SK-N-SH treated with all-trans-retinoic acid at 6 μM for 48 hours (cell line): ENCODE measurements around the gene KRTAP17-1.

Source experiments
- ARNTL ChIP-seq: fragments of 450-650 bp; formaldehyde crosslinking; IDR thresholded peaks from 2 replicates; pipeline ENCODE4 v1.5.0; 2020; ENCODE audit warnings: low read depth, mild to moderate bottlenecking, moderate library complexity, borderline replicate concordance
- GLIS3 ChIP-seq: fragments of 250-450 bp; sonication (Bioruptor Pico); IDR thresholded peaks from 2 replicates; pipeline ENCODE4 v1.5.0; 2020; ENCODE audit warnings: mild to moderate bottlenecking, moderate library complexity
- ISL1 ChIP-seq: fragments of 250-450 bp; sonication (Bioruptor Pico); IDR thresholded peaks from 2 replicates; pipeline ENCODE4 v2.1.2; 2022; ENCODE audit warnings: mild to moderate bottlenecking, moderate library complexity
- OSR1 ChIP-seq: fragments of 250-450 bp; sonication (Bioruptor Pico); IDR thresholded peaks from 2 replicates; pipeline ENCODE4 v1.8.0; 2022; ENCODE audit warnings: moderate library complexity, mild to moderate bottlenecking, inconsistent platforms
- RARB ChIP-seq: fragments of 250-450 bp; sonication (Bioruptor Pico); IDR thresholded peaks from 2 replicates; pipeline ENCODE4 v1.8.0; 2021; ENCODE audit warnings: mild to moderate bottlenecking, moderate library complexity
- TCF4 ChIP-seq: fragments of 250-450 bp; sonication (Bioruptor Pico); IDR thresholded peaks from 2 replicates; pipeline ENCODE4 v1.8.0; 2021; ENCODE audit warnings: mild to moderate bottlenecking, moderate library complexity, borderline replicate concordance
- TOX ChIP-seq: fragments of 250-450 bp; sonication (Bioruptor Pico); IDR thresholded peaks from 2 replicates; pipeline ENCODE4 v1.8.0; 2021; ENCODE audit warnings: mild to moderate bottlenecking, moderate library complexity, borderline replicate concordance
- ZFP3 ChIP-seq: fragments of 250-450 bp; sonication (Bioruptor Pico); IDR thresholded peaks from 2 replicates; pipeline ENCODE4 v1.5.0; 2020; ENCODE audit warnings: mild to moderate bottlenecking, moderate library complexity
- ZNF565 ChIP-seq: fragments of 450-650 bp; formaldehyde crosslinking; conservative IDR thresholded peaks from 2 replicates; pipeline ENCODE4 v1.5.0; 2020; ENCODE audit warnings: low read depth, mild to moderate bottlenecking, moderate library complexity
- ZNF70 ChIP-seq: fragments of 450-650 bp; formaldehyde crosslinking; IDR thresholded peaks from 2 replicates; pipeline ENCODE4 v1.5.0; 2020; ENCODE audit warnings: mild to moderate bottlenecking, moderate library complexity
- ZNF8 ChIP-seq: fragments of 450-650 bp; formaldehyde crosslinking; IDR thresholded peaks from 2 replicates; pipeline ENCODE4 v1.5.0; 2020; ENCODE audit warnings: mild to moderate bottlenecking, moderate library complexity
- TF ChIP-seq, protein P1 (sequence below): fragments of 250-450 bp; sonication (Bioruptor Pico); IDR thresholded peaks from 2 replicates; pipeline ENCODE4 v1.8.0; 2020; ENCODE audit warnings: mild to moderate bottlenecking, moderate library complexity, borderline replicate concordance
- TF ChIP-seq, protein P2 (sequence below): fragments of 250-450 bp; sonication (Bioruptor Pico); IDR thresholded peaks from 2 replicates; pipeline ENCODE4 v1.8.0; 2021; ENCODE audit warnings: low read depth, mild to moderate bottlenecking, moderate library complexity, borderline replicate concordance

DNA sequence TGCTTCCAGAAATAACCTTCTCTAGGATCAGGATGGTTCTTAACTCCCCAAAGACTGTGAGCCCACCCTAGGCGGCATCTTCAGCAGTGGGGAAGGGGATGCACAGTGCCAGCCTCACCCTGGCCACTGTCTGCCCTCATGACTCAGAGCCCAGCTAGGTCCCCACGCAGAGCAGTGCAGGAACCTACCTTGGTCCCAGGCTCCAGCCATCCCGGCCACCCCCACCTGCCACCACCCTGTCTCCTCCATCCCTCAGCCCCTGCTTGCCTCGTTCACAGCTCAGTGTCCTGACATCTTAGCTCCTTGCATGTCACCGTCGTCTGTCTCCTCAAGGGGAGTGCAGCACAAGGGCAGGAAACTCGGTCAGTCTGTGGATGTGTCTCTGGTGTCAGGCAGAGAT, 16.1 kb upstream of the KRTAP17-1 start:
- no peak for TF ChIP-seq TCF4 (CRISPR knock-in tag)
- TF ChIP-seq ISL1 (CRISPR knock-in tag), result no peak
- no peak for TF ChIP-seq RARB (CRISPR knock-in tag)
- no peak for TF ChIP-seq GLIS3 (CRISPR knock-in tag)
- TF ChIP-seq, protein P1, sequence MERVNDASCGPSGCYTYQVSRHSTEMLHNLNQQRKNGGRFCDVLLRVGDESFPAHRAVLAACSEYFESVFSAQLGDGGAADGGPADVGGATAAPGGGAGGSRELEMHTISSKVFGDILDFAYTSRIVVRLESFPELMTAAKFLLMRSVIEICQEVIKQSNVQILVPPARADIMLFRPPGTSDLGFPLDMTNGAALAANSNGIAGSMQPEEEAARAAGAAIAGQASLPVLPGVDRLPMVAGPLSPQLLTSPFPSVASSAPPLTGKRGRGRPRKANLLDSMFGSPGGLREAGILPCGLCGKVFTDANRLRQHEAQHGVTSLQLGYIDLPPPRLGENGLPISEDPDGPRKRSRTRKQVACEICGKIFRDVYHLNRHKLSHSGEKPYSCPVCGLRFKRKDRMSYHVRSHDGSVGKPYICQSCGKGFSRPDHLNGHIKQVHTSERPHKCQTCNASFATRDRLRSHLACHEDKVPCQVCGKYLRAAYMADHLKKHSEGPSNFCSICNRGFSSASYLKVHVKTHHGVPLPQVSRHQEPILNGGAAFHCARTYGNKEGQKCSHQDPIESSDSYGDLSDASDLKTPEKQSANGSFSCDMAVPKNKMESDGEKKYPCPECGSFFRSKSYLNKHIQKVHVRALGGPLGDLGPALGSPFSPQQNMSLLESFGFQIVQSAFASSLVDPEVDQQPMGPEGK (CRISPR knock-in tag), result no peak
- TF ChIP-seq OSR1 (CRISPR knock-in tag), result no peak
- no peak for TF ChIP-seq ZFP3 (CRISPR knock-in tag)
- TF ChIP-seq ZNF70 (CRISPR knock-in tag), result no peak
- no peak for TF ChIP-seq ZNF8
- TF ChIP-seq, protein P2, sequence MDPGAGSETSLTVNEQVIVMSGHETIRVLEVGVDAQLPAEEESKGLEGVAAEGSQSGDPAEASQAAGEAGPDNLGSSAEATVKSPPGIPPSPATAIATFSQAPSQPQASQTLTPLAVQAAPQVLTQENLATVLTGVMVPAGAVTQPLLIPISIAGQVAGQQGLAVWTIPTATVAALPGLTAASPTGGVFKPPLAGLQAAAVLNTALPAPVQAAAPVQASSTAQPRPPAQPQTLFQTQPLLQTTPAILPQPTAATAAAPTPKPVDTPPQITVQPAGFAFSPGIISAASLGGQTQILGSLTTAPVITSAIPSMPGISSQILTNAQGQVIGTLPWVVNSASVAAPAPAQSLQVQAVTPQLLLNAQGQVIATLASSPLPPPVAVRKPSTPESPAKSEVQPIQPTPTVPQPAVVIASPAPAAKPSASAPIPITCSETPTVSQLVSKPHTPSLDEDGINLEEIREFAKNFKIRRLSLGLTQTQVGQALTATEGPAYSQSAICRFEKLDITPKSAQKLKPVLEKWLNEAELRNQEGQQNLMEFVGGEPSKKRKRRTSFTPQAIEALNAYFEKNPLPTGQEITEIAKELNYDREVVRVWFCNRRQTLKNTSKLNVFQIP (CRISPR knock-in tag), result no peak
- no peak for TF ChIP-seq ZNF565
- TF ChIP-seq ARNTL (CRISPR knock-in tag), result no peak
- TF ChIP-seq TOX, result no peak
